B cell (primary cell): ENCODE results near the gene STARD4. TPM values are rescaled to one million over a fixed set of nuclear protein-coding genes. Genes with fewer than 3 reads are reported as not detected.

Experiments
- ATAC-seq: fragments of 200-7000 bp; cut with Tn5 transposase; one replicate; pipeline ENCODE4 v1.10.0; 2021; ENCODE audit warnings: low read depth, mild to moderate bottlenecking, moderate number of reproducible peaks, moderate library complexity
- CTCF ChIA-PET: fragments of 350-600 bp; sonication (Branson Sonifier 250); formaldehyde crosslinking; loops from one replicate; lab custom pipeline; 2021; ENCODE audit warnings: antibody characterized with exemption, inconsistent platforms; lab: Charles Lee
- POLR2A ChIA-PET: fragments of 350-600 bp; sonication (Branson Sonifier 250); formaldehyde crosslinking; loops from one replicate; lab custom pipeline; 2021; ENCODE audit warnings: antibody characterized with exemption; lab: Charles Lee
- DNase-seq: peaks from one replicate; pipeline ENCODE4 v3.0.0; 2013
- H2AFZ ChIP-seq: 2 replicates; pipeline ENCODE4 v1.6.1; 2012; ENCODE audit warnings: mild to moderate bottlenecking, low read depth, low read length; ENCODE audit not compliant: insufficient read depth, poor library complexity, severe bottlenecking
- H3K27ac ChIP-seq, 2 donors: 1 replicate in 1 of 2; 2 replicates in 1 of 2; pipeline ENCODE4 v1.5.1; 2012 to 2013; ENCODE audit warnings: low read length in 2 of 2, mild to moderate bottlenecking in 2 of 2, moderate library complexity in 1 of 2
- H3K27me3 ChIP-seq, 4 experiments: fragments of 200-600 bp in 1 of 4; sonication (generic) in 1 of 4; replicated peaks in 1 of 4; 1 replicate in 2 of 4; 2 replicates in 2 of 4; pipeline versions ENCODE4 v1.6.1 to v1.7.0; 2013 to 2016; ENCODE audit warnings: low read length in 3 of 4, mild to moderate bottlenecking in 2 of 4, mixed read lengths in 1 of 4, moderate library complexity in 1 of 4; ENCODE audit not compliant: insufficient read depth in 4 of 4, control insufficient read depth in 3 of 4; ENCODE audit errors: control extremely low read depth in 1 of 4
- H3K36me3 ChIP-seq, 2 experiments: replicated peaks in 1 of 2; 1 replicate in 1 of 2; 2 replicates in 1 of 2; pipeline versions ENCODE4 v1.6.1 to v1.7.1; 2013; ENCODE audit warnings: low read length in 1 of 2; ENCODE audit not compliant: insufficient read depth in 2 of 2, control insufficient read depth in 1 of 2; ENCODE audit errors: control extremely low read depth in 1 of 2, extremely low read depth in 1 of 2
- H3K4me1 ChIP-seq, 2 donors: fragments of 200-600 bp in 1 of 2; sonication (generic) in 1 of 2; 1 replicate in 1 of 2; 2 replicates in 1 of 2; pipeline versions ENCODE4 v1.5.1 to v1.6.1; 2013 to 2017; ENCODE audit warnings: low read length in 2 of 2; ENCODE audit not compliant: control insufficient read depth in 2 of 2, insufficient read depth in 2 of 2
- H3K4me2 ChIP-seq: replicated peaks from 2 replicates; pipeline ENCODE3; 2012; ENCODE audit warnings: mild to moderate bottlenecking, low read depth, low read length; ENCODE audit not compliant: poor library complexity, severe bottlenecking
- H3K4me3 ChIP-seq, 5 experiments: fragments of 200-600 bp in 1 of 5; sonication (generic) in 1 of 5; 1 replicate in 3 of 5; 2 replicates in 2 of 5; pipeline versions ENCODE4 v1.5.1 to v1.7.0; 2011 to 2016; ENCODE audit warnings: low read length in 4 of 5, mild to moderate bottlenecking in 4 of 5, low read depth in 2 of 5, control low read depth in 1 of 5, moderate library complexity in 1 of 5; ENCODE audit not compliant: insufficient read depth in 1 of 5; ENCODE audit errors: control extremely low read depth in 1 of 5, extremely low read depth in 1 of 5
- H3K79me2 ChIP-seq: fragments of 200-600 bp; sonication (generic); one replicate; pipeline ENCODE4 v1.6.0; 2016; ENCODE audit warnings: low read length; ENCODE audit not compliant: control insufficient read depth, insufficient read depth
- H3K9ac ChIP-seq: fragments of 200-600 bp; sonication (generic); 2 replicates; pipeline ENCODE4 v1.6.1; 2017; ENCODE audit warnings: mild to moderate bottlenecking, low read length, moderate library complexity
- H3K9me3 ChIP-seq, 3 donors: one replicate each; pipeline versions ENCODE4 v1.6.1 to v1.7.1; 2013; ENCODE audit warnings: low read length in 2 of 3; ENCODE audit not compliant: control insufficient read depth in 2 of 3, insufficient read depth in 1 of 3; ENCODE audit errors: control extremely low read depth in 1 of 3
- H4K20me1 ChIP-seq: 2 replicates; pipeline ENCODE4 v1.6.0; 2012; ENCODE audit warnings: mild to moderate bottlenecking, low read length; ENCODE audit not compliant: insufficient read depth, control insufficient read depth, poor library complexity, severe bottlenecking
- H3K27ac Mint-ChIP-seq: one replicate; pipeline ENCODE4 v1.8.0; 2021; ENCODE audit warnings: mixed read lengths
- H3K27me3 Mint-ChIP-seq: one replicate; pipeline ENCODE4 v1.8.0; 2021; ENCODE audit warnings: mixed read lengths
- H3K4me1 Mint-ChIP-seq: one replicate; pipeline ENCODE4 v1.8.0; 2021; ENCODE audit warnings: mixed read lengths
- H3K4me3 Mint-ChIP-seq: one replicate; pipeline ENCODE4 v1.8.0; 2021; ENCODE audit warnings: mixed read lengths
- H3K9me3 Mint-ChIP-seq: one replicate; pipeline ENCODE4 v1.8.0; 2022; ENCODE audit warnings: mixed read lengths; ENCODE audit not compliant: insufficient read depth
- EZH2 ChIP-seq: IDR thresholded peaks from 2 replicates; pipeline ENCODE4 v1.6.1; 2012; ENCODE audit warnings: borderline replicate concordance, low read depth, mild to moderate bottlenecking, moderate library complexity, low read length; ENCODE audit not compliant: insufficient read depth, poor library complexity, severe bottlenecking
- WGBS: methylation state at CpG from one replicate; pipeline ENCODE4 v1.1.5; 2013; ENCODE audit warnings: missing lambda C conversion rate; ENCODE audit not compliant: insufficient coverage; 5-methylcytosine and 5-hydroxymethylcytosine counted together
- intact Hi-C: fragments of 100-400 bp; cut with micrococcal nuclease; formaldehyde crosslinking; loops from one replicate; pipeline ENCODE4 v1.10.0; 2022
- polyA plus RNA-seq: library from polyadenylated mRNA; depleted of rRNA; stranded (reverse); fragments of >200 nt; gene quantifications from 2 replicates; pipeline ENCODE4 v1.2.3, GENCODE V29; 2012
- total RNA-seq, 2 donors: library from RNA; stranded (reverse); fragments of 120-200 nt in 1 of 2; gene quantifications; 1 replicate in 1 of 2; 2 replicates in 1 of 2; pipeline versions ENCODE4 v1.2.3 to v1.2.4, GENCODE V29; 2013 to 2022
- TF ChIP-seq, protein P1 (sequence below): fragments of 200-600 bp; IDR thresholded peaks from one replicate; pipeline ENCODE4 v1.8.0; 2022; ENCODE audit warnings: antibody characterized with exemption, mild to moderate bottlenecking

STARD4 gene
- total and polyA plus RNA-seq, 2 donors (not counting 1 experiment from before 2014, with no cell fraction given) = 7.6 to 31.1 TPM

DNA sequence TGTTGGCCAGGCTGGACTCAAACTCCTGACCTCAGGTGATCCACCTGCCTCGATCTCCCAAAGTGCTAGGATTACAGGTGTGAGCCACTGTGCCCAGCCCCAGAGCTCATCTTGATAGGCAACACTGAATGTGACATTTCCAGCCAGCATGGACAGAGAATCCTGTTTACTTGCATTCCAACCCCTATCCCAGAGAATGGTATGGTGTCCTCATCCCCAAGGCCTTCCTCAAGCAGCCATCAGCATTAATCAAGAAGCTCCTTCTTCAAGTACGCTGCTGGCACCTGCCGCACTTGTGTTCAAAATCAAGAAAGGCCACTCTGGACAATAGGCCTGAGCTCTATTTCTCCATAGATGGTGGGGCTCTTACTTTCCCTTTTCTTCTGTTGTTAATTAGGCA lies 40.2 kb downstream of the STARD4 start:
- Histone ChIP-seq H3K9ac (no peak overlapping the region), H3K27me3 (no peaks in the 10 kb centered on the region), H4K20me1 (no peaks in the 10 kb centered on the region), H3K4me2 (no peak overlapping the region), H3K4me1 (no peaks in the 10 kb centered on the region), H2AFZ (no peak overlapping the region), H3K9me3 (no peaks in the 10 kb centered on the region), H3K4me3 (no peak overlapping the region), H3K79me2 (no peaks in the 10 kb centered on the region), H3K27ac (no peak overlapping the region), H3K36me3 (no peaks in the 10 kb centered on the region)
- Mint-ChIP-seq H3K27ac (no peak overlapping the region), H3K4me3 (no peak overlapping the region), H3K9me3 (no peaks in the 10 kb centered on the region), H3K4me1 (peaks cover 2% of the 10 kb centered on the region), H3K27me3 (no peaks in the 10 kb centered on the region)
- no peak for DNase-seq
- WGBS = 100% methylated on average over 3 of the region's 3 CpGs
- no peak for TF ChIP-seq EZH2
- TF ChIP-seq, protein P1, sequence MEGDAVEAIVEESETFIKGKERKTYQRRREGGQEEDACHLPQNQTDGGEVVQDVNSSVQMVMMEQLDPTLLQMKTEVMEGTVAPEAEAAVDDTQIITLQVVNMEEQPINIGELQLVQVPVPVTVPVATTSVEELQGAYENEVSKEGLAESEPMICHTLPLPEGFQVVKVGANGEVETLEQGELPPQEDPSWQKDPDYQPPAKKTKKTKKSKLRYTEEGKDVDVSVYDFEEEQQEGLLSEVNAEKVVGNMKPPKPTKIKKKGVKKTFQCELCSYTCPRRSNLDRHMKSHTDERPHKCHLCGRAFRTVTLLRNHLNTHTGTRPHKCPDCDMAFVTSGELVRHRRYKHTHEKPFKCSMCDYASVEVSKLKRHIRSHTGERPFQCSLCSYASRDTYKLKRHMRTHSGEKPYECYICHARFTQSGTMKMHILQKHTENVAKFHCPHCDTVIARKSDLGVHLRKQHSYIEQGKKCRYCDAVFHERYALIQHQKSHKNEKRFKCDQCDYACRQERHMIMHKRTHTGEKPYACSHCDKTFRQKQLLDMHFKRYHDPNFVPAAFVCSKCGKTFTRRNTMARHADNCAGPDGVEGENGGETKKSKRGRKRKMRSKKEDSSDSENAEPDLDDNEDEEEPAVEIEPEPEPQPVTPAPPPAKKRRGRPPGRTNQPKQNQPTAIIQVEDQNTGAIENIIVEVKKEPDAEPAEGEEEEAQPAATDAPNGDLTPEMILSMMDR = no peak
- intact Hi-C loops = no loop called here
- ATAC-seq = no peak
- POLR2A ChIA-PET = no interaction called here
- CTCF ChIA-PET = no interaction called here

DNA sequence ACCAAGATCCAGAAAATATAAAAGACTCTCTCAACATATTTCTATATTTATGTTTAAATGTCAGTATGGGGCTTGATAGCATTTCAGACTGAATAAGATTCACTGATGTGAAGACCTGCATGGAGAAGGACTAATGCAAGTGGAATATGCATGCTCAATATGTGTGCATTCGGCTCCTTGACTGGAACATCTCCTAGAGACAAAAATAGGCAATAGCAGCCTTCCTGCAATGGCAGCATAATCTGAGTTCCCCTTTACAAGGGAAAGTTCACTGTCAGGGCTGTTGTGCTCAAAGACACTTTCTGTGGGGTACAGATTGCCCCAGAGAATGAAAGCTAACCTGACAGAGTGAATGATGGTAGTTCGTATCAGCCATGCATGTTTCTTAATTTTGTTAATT lies 42.4 kb downstream of the STARD4 start:
- ATAC-seq (no peak), DNase-seq (no peak)
- WGBS = no CpG with 5 or more reads among the region's 2 CpGs
- ChIA-PET CTCF (no interaction called here), POLR2A (no interaction called here)
- intact Hi-C loops = loop anchor here (5.0 kb wide), 1 partner anchor 237 kb away; no protein-coding TSS in a partner anchor
- Histone ChIP-seq H3K4me3 (no peak overlapping the region), H3K9ac (no peak overlapping the region), H3K9me3 (no peaks in the 10 kb centered on the region), H2AFZ (no peak overlapping the region), H3K4me2 (no peak overlapping the region), H3K27ac (no peak overlapping the region), H3K79me2 (no peaks in the 10 kb centered on the region), H3K36me3 (no peaks in the 10 kb centered on the region), H3K4me1 (no peaks in the 10 kb centered on the region), H3K27me3 (no peaks in the 10 kb centered on the region), H4K20me1 (no peaks in the 10 kb centered on the region)
- no peaks in the 10 kb centered on the region for H3K27me3 Mint-ChIP-seq
- peaks cover 2% of the 10 kb centered on the region for H3K4me1 Mint-ChIP-seq
- TF ChIP-seq EZH2 = no peak
- TF ChIP-seq, protein P1 = no peak
- H3K4me3 Mint-ChIP-seq = no peak overlapping the region
- H3K27ac Mint-ChIP-seq = no peak overlapping the region
- no peaks in the 10 kb centered on the region for H3K9me3 Mint-ChIP-seq
